Endodermal cell (in vitro differentiated cells): ENCODE measurements around the gene PPP1R3E. TPM values are rescaled to one million over a fixed set of nuclear protein-coding genes. Genes with fewer than 3 reads are reported as not detected.

Source experiments
- DNase-seq: peaks from one replicate; pipeline ENCODE4 v3.0.0-alpha.2; 2017
- H3K27ac ChIP-seq: 2 replicates; pipeline ENCODE4 v1.5.1; 2013; ENCODE audit warnings: mild to moderate bottlenecking, low read depth, low read length, moderate library complexity
- H3K27me3 ChIP-seq: 2 replicates; pipeline ENCODE4 v1.6.1; 2013; ENCODE audit warnings: mild to moderate bottlenecking, low read length, moderate library complexity; ENCODE audit not compliant: insufficient read depth, control insufficient read depth, poor library complexity, severe bottlenecking
- H3K36me3 ChIP-seq: 2 replicates; pipeline ENCODE4 v1.7.0; 2013; ENCODE audit warnings: mild to moderate bottlenecking, low read length, moderate library complexity; ENCODE audit not compliant: control insufficient read depth, insufficient read depth
- H3K4me1 ChIP-seq: one replicate; pipeline ENCODE4 v1.7.0; 2013; ENCODE audit warnings: low read length; ENCODE audit not compliant: control insufficient read depth, insufficient read depth
- H3K4me3 ChIP-seq: 2 replicates; pipeline ENCODE4 v1.5.1; 2013; ENCODE audit warnings: mild to moderate bottlenecking, low read length, moderate library complexity
- H3K9ac ChIP-seq: 2 replicates; pipeline ENCODE4 v1.6.1; 2013; ENCODE audit warnings: mild to moderate bottlenecking, low read length, moderate library complexity; ENCODE audit not compliant: poor library complexity, severe bottlenecking; ENCODE audit errors: extremely low read depth
- H3K9me3 ChIP-seq: 2 replicates; pipeline ENCODE4 v1.6.1; 2013; ENCODE audit warnings: mild to moderate bottlenecking, low read length, moderate library complexity; ENCODE audit not compliant: control insufficient read depth
- H3K27ac Mint-ChIP-seq: 2 replicates; pipeline ENCODE4 v1.8.0; 2020; ENCODE audit warnings: mixed read lengths
- H3K27me3 Mint-ChIP-seq: 2 replicates; pipeline ENCODE4 v1.8.0; 2021; ENCODE audit warnings: mild to moderate bottlenecking, mixed read lengths; ENCODE audit not compliant: insufficient read depth
- H3K36me3 Mint-ChIP-seq: 2 replicates; pipeline ENCODE4 v1.8.0; 2020; ENCODE audit warnings: low read depth, mixed read lengths
- H3K4me1 Mint-ChIP-seq: 2 replicates; pipeline ENCODE4 v1.8.0; 2020; ENCODE audit warnings: mixed read lengths
- H3K4me3 Mint-ChIP-seq: 2 replicates; pipeline ENCODE4 v1.8.0; 2020; ENCODE audit warnings: mild to moderate bottlenecking, moderate library complexity, mixed read lengths
- H3K9me3 Mint-ChIP-seq: 2 replicates; pipeline ENCODE4 v1.8.0; 2020; ENCODE audit warnings: mild to moderate bottlenecking, mixed read lengths
- WGBS, 2 experiments: methylation state at CpG; one replicate each; pipeline versions ENCODE4 v1.1.5 to v1.1.7; 2013; ENCODE audit warnings: missing lambda C conversion rate in 2 of 2, mixed read lengths in 1 of 2; ENCODE audit not compliant: insufficient coverage in 1 of 2, insufficient read length in 1 of 2; 5-methylcytosine and 5-hydroxymethylcytosine counted together
- total RNA-seq, 2 donors: library from RNA; stranded (reverse); fragmentation: NEBNext Ultra II Directional in 1 of 2; extraction: Animal tissue kit (Norgen Biotek cat#: 25700) in 1 of 2; gene quantifications; 2 replicates in 1 of 2; 3 replicates in 1 of 2; pipeline ENCODE4 v1.2.1, GENCODE V29; 2021
- TF ChIP-seq, protein P1 (sequence below): fragments of 200-600 bp; sonication (generic); conservative IDR thresholded peaks from 2 replicates; pipeline ENCODE4 v1.5.0; 2021; ENCODE audit warnings: antibody characterized with exemption, mild to moderate bottlenecking

Gene PPP1R3E
- total RNA-seq, 2 donors from 2014 or later, result 5.7 to 6.5 TPM

DNA sequence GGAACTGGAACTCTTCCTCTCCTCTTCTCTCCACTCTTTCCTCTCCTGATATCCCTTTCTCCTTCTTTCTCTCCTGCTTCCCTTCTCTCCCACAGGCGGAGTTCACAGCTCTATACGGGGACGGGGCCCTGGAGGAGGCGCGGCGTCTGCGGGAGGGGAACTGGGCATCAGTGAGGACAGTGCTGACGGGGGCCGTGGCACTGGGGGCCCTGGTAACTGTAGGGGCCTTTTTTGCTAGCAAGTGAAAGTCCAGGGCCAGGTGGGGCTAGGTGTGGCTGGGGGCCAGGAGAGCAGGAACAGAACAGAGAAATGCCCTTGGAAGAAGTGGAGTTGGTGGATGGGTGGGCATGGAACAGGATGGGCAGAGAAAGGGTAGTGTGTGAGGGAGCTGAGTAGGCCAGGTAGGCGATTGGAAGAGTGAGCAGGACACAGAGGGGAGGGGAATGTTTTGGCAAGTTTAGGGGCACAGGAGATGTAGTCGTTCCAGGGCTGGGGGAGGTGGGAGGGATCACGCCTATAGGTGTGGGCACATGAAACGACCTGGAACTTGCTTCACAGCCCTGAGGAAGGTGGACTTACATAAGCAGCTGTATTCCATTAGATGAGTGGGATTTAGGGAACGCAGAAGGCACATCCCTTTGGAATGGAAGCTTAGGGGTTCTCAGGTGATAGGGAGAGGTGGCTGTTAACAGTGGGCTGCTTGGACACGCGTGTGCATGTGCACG is 6.2 kb upstream of the PPP1R3E start:
- Mint-ChIP-seq H3K4me1 (peaks cover 15% of the 10 kb centered on the region), H3K27ac (no peak overlapping the region)
- no peak overlapping the region for H3K9ac ChIP-seq

DNA sequence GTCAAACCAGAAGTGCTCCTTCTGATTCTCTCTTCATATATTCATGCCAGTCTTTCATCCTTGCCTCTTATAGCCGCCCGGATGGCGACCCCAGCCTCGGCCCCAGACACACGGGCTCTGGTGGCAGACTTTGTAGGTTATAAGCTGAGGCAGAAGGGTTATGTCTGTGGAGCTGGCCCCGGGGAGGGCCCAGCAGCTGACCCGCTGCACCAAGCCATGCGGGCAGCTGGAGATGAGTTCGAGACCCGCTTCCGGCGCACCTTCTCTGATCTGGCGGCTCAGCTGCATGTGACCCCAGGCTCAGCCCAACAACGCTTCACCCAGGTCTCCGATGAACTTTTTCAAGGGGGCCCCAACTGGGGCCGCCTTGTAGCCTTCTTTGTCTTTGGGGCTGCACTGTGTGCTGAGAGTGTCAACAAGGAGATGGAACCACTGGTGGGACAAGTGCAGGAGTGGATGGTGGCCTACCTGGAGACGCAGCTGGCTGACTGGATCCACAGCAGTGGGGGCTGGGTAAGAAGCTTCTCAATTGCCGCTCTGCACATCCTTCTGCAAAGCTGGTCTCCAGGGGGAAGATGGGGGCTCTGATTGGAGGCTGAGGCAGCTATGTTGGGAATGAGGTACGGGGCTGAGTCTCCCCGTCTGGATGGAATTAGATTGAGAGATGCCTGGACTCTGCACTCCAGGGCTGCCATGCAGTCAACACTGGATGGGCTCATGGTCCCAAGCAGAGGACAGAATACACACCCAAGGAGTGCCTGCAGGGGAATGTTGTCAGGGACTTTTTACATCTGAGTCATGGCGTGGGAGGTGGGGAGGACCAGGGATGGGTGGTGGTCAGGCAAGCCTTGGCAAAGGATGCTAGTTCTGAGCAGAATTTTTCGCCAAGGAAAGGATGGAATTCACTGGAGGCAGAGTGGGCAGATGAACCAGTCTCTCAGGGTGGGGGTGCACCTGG is 5.3 kb upstream of the PPP1R3E start:
- WGBS, 2 experiments, result 94 to 97% methylated on average over 12 to 22 of the region's 22 CpGs
- no peak overlapping the region for H3K27ac ChIP-seq
- no peak for DNase-seq

More for the DNA sequence above, 6.2 kb upstream of the PPP1R3E start:
- H3K4me3 ChIP-seq, result peak overlapping the region; percentile 97
- H3K27me3 Mint-ChIP-seq, result peaks cover 4% of the 10 kb centered on the region
- H3K27me3 ChIP-seq, result peaks cover 3% of the 10 kb centered on the region
- H3K36me3 ChIP-seq, result peaks cover 52% of the 10 kb centered on the region
- H3K4me3 Mint-ChIP-seq, result peak overlapping the region; percentile 92
- H3K9me3 Mint-ChIP-seq, result no peaks in the 10 kb centered on the region
- peaks cover 49% of the 10 kb centered on the region for H3K36me3 Mint-ChIP-seq
- no peaks in the 10 kb centered on the region for H3K9me3 ChIP-seq
- WGBS, 2 experiments, result 93 to 95% methylated on average over 8 to 17 of the region's 17 CpGs
- no peak overlapping the region for H3K27ac ChIP-seq
- TF ChIP-seq, protein P1, sequence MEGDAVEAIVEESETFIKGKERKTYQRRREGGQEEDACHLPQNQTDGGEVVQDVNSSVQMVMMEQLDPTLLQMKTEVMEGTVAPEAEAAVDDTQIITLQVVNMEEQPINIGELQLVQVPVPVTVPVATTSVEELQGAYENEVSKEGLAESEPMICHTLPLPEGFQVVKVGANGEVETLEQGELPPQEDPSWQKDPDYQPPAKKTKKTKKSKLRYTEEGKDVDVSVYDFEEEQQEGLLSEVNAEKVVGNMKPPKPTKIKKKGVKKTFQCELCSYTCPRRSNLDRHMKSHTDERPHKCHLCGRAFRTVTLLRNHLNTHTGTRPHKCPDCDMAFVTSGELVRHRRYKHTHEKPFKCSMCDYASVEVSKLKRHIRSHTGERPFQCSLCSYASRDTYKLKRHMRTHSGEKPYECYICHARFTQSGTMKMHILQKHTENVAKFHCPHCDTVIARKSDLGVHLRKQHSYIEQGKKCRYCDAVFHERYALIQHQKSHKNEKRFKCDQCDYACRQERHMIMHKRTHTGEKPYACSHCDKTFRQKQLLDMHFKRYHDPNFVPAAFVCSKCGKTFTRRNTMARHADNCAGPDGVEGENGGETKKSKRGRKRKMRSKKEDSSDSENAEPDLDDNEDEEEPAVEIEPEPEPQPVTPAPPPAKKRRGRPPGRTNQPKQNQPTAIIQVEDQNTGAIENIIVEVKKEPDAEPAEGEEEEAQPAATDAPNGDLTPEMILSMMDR, result no peak
- DNase-seq, result no peak
- peaks cover 4% of the 10 kb centered on the region for H3K4me1 ChIP-seq

DNA sequence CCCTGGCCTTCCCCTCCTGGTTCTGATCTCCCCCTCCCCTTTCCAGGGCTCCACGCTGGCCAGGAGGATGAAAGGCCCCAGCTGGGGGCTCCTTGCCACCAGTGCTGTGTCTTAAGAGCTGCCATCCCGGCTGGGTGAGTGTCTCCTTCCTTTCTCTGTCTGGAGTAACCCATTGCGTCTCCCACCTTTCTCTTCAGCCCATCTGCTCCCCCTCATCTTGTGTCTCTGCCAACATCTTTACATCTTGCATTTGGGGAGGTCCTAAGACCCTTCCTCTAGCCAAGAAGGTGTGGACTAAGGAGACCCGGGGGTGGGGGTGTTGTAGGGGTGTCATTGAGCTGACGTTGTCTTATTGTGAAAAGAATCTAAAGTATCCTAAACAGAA is 4.5 kb upstream of the PPP1R3E start:
- peaks cover 37% of the 10 kb centered on the region for H3K36me3 Mint-ChIP-seq
- Histone ChIP-seq H3K36me3 (peaks cover 39% of the 10 kb centered on the region), H3K27me3 (peaks cover 5% of the 10 kb centered on the region), H3K27ac (peak overlapping the region; percentile 55), H3K4me3 (peak overlapping the region; percentile 97), H3K9me3 (no peaks in the 10 kb centered on the region), H3K4me1 (peaks cover 4% of the 10 kb centered on the region), H3K9ac (peak overlapping the region; percentile 87)
- H3K4me1 Mint-ChIP-seq, result peaks cover 15% of the 10 kb centered on the region
- H3K4me3 Mint-ChIP-seq, result peak overlapping the region; percentile 92
- TF ChIP-seq, protein P1, result no peak
- H3K9me3 Mint-ChIP-seq, result no peaks in the 10 kb centered on the region
- 8 to 10% methylated on average over 2 to 3 of the region's 5 CpGs for WGBS, 2 experiments
- H3K27me3 Mint-ChIP-seq, result peaks cover 13% of the 10 kb centered on the region
- H3K27ac Mint-ChIP-seq, result peak overlapping the region; percentile 97
- DNase-seq, result no peak

More for the DNA sequence above, 5.3 kb upstream of the PPP1R3E start:
- H3K9ac ChIP-seq, result peak overlapping the region; percentile 87
- no peaks in the 10 kb centered on the region for H3K9me3 Mint-ChIP-seq
- H3K4me1 ChIP-seq, result peaks cover 4% of the 10 kb centered on the region
- H3K27me3 Mint-ChIP-seq, result peaks cover 11% of the 10 kb centered on the region
- H3K4me3 ChIP-seq, result peak overlapping the region; percentile 97
- peak overlapping the region; percentile 92 for H3K4me3 Mint-ChIP-seq
- peaks cover 5% of the 10 kb centered on the region for H3K27me3 ChIP-seq
- peaks cover 47% of the 10 kb centered on the region for H3K36me3 ChIP-seq
- H3K9me3 ChIP-seq, result no peaks in the 10 kb centered on the region
- H3K27ac Mint-ChIP-seq, result peak overlapping the region; percentile 97
- H3K36me3 Mint-ChIP-seq, result peaks cover 45% of the 10 kb centered on the region
- H3K4me1 Mint-ChIP-seq, result peaks cover 15% of the 10 kb centered on the region
- TF ChIP-seq, protein P1, result no peak
